ENCODE measurements around the gene SOX15. TPM values are rescaled to one million over a fixed set of nuclear protein-coding genes. Genes with fewer than 3 reads are reported as not detected.

The SOX15 gene
- polyA plus RNA-seq, 1 donor from 2014 or later: 0.47 TPM

- no peaks in the 10 kb centered on the region for H4K20me1 ChIP-seq (ENCODE audit: insufficient read depth)
- H3F3A ChIP-seq (ENCODE audit: insufficient read depth, low read length, poor library complexity, severe bottlenecking): no peaks in the 10 kb centered on the region
- no peaks in the 10 kb centered on the region for H3K27me3 ChIP-seq (ENCODE audit: insufficient read depth, low read depth, low read length)
- peaks cover 11% of the 10 kb centered on the region for H3K79me2 ChIP-seq (replicated peaks; ENCODE audit: insufficient read depth, low read length)
- peak within 1 kb of the TSS; percentile 83 for H2AFZ ChIP-seq (ENCODE audit: low read depth, low read length)
- H3K4me2 ChIP-seq (ENCODE audit: low read length): peak within 1 kb of the TSS; percentile 87
- peak within 1 kb of the TSS; percentile 88 for H3K4me3 ChIP-seq (ENCODE audit: low read length)
- TF ChIP-seq SMC3 (conservative IDR thresholded peaks at IDR 0.05; ENCODE audit: poor library complexity): no peak
- peak; percentile 25 for TF ChIP-seq MXI1 (conservative IDR thresholded peaks at IDR 0.05; ENCODE audit: poor library complexity, severe bottlenecking)
- peak; percentile 76 for TF ChIP-seq TAF1 (IDR thresholded peaks at IDR 0.05; ENCODE audit: low read depth)
- TF ChIP-seq, protein P1, sequence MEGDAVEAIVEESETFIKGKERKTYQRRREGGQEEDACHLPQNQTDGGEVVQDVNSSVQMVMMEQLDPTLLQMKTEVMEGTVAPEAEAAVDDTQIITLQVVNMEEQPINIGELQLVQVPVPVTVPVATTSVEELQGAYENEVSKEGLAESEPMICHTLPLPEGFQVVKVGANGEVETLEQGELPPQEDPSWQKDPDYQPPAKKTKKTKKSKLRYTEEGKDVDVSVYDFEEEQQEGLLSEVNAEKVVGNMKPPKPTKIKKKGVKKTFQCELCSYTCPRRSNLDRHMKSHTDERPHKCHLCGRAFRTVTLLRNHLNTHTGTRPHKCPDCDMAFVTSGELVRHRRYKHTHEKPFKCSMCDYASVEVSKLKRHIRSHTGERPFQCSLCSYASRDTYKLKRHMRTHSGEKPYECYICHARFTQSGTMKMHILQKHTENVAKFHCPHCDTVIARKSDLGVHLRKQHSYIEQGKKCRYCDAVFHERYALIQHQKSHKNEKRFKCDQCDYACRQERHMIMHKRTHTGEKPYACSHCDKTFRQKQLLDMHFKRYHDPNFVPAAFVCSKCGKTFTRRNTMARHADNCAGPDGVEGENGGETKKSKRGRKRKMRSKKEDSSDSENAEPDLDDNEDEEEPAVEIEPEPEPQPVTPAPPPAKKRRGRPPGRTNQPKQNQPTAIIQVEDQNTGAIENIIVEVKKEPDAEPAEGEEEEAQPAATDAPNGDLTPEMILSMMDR (IDR thresholded peaks at IDR 0.05; ENCODE audit: poor library complexity, severe bottlenecking): no peak
- peak; percentile 94 for TF ChIP-seq POLR2AphosphoS5 (IDR thresholded peaks at IDR 0.05)
- TF ChIP-seq, protein P2, sequence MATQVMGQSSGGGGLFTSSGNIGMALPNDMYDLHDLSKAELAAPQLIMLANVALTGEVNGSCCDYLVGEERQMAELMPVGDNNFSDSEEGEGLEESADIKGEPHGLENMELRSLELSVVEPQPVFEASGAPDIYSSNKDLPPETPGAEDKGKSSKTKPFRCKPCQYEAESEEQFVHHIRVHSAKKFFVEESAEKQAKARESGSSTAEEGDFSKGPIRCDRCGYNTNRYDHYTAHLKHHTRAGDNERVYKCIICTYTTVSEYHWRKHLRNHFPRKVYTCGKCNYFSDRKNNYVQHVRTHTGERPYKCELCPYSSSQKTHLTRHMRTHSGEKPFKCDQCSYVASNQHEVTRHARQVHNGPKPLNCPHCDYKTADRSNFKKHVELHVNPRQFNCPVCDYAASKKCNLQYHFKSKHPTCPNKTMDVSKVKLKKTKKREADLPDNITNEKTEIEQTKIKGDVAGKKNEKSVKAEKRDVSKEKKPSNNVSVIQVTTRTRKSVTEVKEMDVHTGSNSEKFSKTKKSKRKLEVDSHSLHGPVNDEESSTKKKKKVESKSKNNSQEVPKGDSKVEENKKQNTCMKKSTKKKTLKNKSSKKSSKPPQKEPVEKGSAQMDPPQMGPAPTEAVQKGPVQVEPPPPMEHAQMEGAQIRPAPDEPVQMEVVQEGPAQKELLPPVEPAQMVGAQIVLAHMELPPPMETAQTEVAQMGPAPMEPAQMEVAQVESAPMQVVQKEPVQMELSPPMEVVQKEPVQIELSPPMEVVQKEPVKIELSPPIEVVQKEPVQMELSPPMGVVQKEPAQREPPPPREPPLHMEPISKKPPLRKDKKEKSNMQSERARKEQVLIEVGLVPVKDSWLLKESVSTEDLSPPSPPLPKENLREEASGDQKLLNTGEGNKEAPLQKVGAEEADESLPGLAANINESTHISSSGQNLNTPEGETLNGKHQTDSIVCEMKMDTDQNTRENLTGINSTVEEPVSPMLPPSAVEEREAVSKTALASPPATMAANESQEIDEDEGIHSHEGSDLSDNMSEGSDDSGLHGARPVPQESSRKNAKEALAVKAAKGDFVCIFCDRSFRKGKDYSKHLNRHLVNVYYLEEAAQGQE (IDR thresholded peaks at IDR 0.05; ENCODE audit: borderline replicate concordance): peak; percentile 76
- no peak for TF ChIP-seq EZH2 (IDR thresholded peaks at IDR 0.05; ENCODE audit: borderline replicate concordance, insufficient read depth, low read length, poor library complexity, severe bottlenecking)
- no peaks in the 10 kb centered on the region for H3K9me3 ChIP-seq (ENCODE audit: low read length)
- no peaks in the 10 kb centered on the region for H3K36me3 ChIP-seq (ENCODE audit: insufficient read depth, low read length)
- H3K27ac ChIP-seq (ENCODE audit: low read length): peak within 1 kb of the TSS; percentile 96
- peak within 1 kb of the TSS; percentile 97 for H3K9ac ChIP-seq (ENCODE audit: low read length)
- no peaks in the 10 kb centered on the region for H3K9me2 ChIP-seq (ENCODE audit: insufficient read depth, low read length)
These were observed 37.6 kb upstream of the SOX15 start, which contains the start of gene SAT2 for GRCh38 chr17:7627250-7628121. SAT2 (minus strand) TSS chr17:7627821; CDS start chr17:7627635, 186 bp downstream.

- H3K4me2 ChIP-seq (ENCODE audit: low read length): peak overlapping the region; percentile 87
- H3F3A ChIP-seq (ENCODE audit: insufficient read depth, low read length, poor library complexity, severe bottlenecking): no peaks in the 10 kb centered on the region
- no peaks in the 10 kb centered on the region for H3K27me3 ChIP-seq (ENCODE audit: insufficient read depth, low read depth, low read length)
- H2AFZ ChIP-seq (ENCODE audit: low read depth, low read length): peak overlapping the region; percentile 83
- TF ChIP-seq TAF1 (IDR thresholded peaks at IDR 0.05; ENCODE audit: low read depth): no peak
- TF ChIP-seq RAD21 (conservative IDR thresholded peaks at IDR 0.05): no peak
- TF ChIP-seq EZH2 (IDR thresholded peaks at IDR 0.05; ENCODE audit: borderline replicate concordance, insufficient read depth, low read length, poor library complexity, severe bottlenecking): no peak
- no peaks in the 10 kb centered on the region for H3K9me2 ChIP-seq (ENCODE audit: insufficient read depth, low read length)
- no peaks in the 10 kb centered on the region for H4K20me1 ChIP-seq (ENCODE audit: insufficient read depth)
- peak overlapping the region; percentile 97 for H3K9ac ChIP-seq (ENCODE audit: low read length)
- peak overlapping the region; percentile 96 for H3K27ac ChIP-seq (ENCODE audit: low read length)
- no peaks in the 10 kb centered on the region for H3K36me3 ChIP-seq (ENCODE audit: insufficient read depth, low read length)
- H3K4me3 ChIP-seq (ENCODE audit: low read length): peak overlapping the region; percentile 88
- peaks cover 11% of the 10 kb centered on the region for H3K79me2 ChIP-seq (replicated peaks; ENCODE audit: insufficient read depth, low read length)
- H3K9me3 ChIP-seq (ENCODE audit: low read length): no peaks in the 10 kb centered on the region
These were observed 37.0 kb upstream of the SOX15 start for GRCh38 chr17:7626956-7627249.
